GM21737 (cell line): ENCODE measurements around the gene AFAP1.

Experiments used
- ATAC-seq: cut with Tn5 transposase; IDR thresholded peaks from one replicate; pipeline ENCODE4 v1.9.1; 2021; ENCODE audit warnings: mild to moderate bottlenecking, moderate library complexity; ENCODE audit not compliant: unreplicated experiment

The AFAP1 gene

DNA sequence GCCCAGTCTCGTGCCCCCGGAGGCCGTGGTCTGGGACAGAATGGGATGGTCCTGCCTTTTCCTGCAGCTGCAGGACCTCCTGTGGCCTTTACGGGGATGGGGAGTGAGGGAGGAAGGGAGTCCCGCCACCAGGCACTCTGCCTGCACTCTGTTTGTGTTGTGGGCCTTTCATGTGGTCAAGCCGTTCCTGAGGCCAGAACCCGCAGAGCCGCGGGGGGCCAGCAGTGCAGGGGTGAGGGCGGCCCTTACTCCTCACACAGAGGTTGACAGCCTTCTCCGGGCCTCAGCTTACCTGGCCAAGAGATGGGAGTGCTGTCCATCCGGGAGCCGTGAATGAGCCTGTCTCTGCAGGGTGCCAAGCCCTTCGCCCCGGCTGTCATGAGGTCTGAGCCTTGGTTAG lies 230.7 kb downstream of the AFAP1 start:
- no peak for ATAC-seq
